Loucy (cell line): ENCODE measurements around the gene MTCL3.
A peak's percentile ranks its signal among the peaks of the same experiment; 100 is the strongest.

Source experiments
- H2AFZ ChIP-seq: fragments of 200-600 bp; sonication (generic); 2 replicates; pipeline ENCODE4 v1.6.0; 2016; ENCODE audit warnings: antibody characterized with exemption, mild to moderate bottlenecking, low read length, moderate library complexity
- H3F3A ChIP-seq: fragments of 200-600 bp; 2 replicates; pipeline ENCODE4 v1.6.0; 2016; ENCODE audit warnings: antibody characterized with exemption, low read depth, mild to moderate bottlenecking
- H3K27me3 ChIP-seq: fragments of 200-600 bp; sonication (generic); 2 replicates; pipeline ENCODE4 v1.6.1; 2014; ENCODE audit warnings: low read length, mild to moderate bottlenecking; ENCODE audit not compliant: insufficient read depth, poor library complexity, severe bottlenecking
- H3K36me3 ChIP-seq: fragments of 200-600 bp; sonication (generic); 2 replicates; pipeline ENCODE4 v1.6.1; 2016; ENCODE audit warnings: low read length; ENCODE audit not compliant: insufficient read depth
- H3K4me1 ChIP-seq: fragments of 200-600 bp; sonication (generic); 2 replicates; pipeline ENCODE4 v1.5.1; 2014; ENCODE audit warnings: low read length, mild to moderate bottlenecking; ENCODE audit not compliant: insufficient read depth, poor library complexity, severe bottlenecking
- H3K4me2 ChIP-seq: fragments of 200-600 bp; sonication (generic); 2 replicates; pipeline ENCODE4 v1.6.0; 2014; ENCODE audit warnings: antibody characterized with exemption, low read length, low read depth, mild to moderate bottlenecking; ENCODE audit not compliant: poor library complexity, severe bottlenecking
- H3K4me3 ChIP-seq: fragments of 200-600 bp; sonication (generic); 2 replicates; pipeline ENCODE4 v1.5.1; 2014; ENCODE audit warnings: low read length, mild to moderate bottlenecking, mixed read lengths; ENCODE audit not compliant: poor library complexity, severe bottlenecking
- H3K79me2 ChIP-seq: fragments of 200-600 bp; sonication (generic); 2 replicates; pipeline ENCODE4 v1.6.1; 2014; ENCODE audit warnings: low read length; ENCODE audit not compliant: insufficient read depth
- H3K9ac ChIP-seq: fragments of 200-600 bp; sonication (generic); 2 replicates; pipeline ENCODE4 v1.6.0; 2014; ENCODE audit warnings: mild to moderate bottlenecking, low read depth, low read length, moderate library complexity; ENCODE audit not compliant: poor library complexity, severe bottlenecking
- H3K9me2 ChIP-seq: fragments of 200-600 bp; sonication (generic); replicated peaks from 2 replicates; pipeline ENCODE4 v1.6.1; 2016; ENCODE audit warnings: low read depth, low read length, mixed read lengths
- H3K9me3 ChIP-seq: fragments of 200-600 bp; sonication (generic); 2 replicates; pipeline ENCODE4 v1.6.1; 2014; ENCODE audit warnings: mild to moderate bottlenecking, antibody characterized with exemption, low read length, low read depth; ENCODE audit not compliant: insufficient read depth
- H4K20me1 ChIP-seq: fragments of 200-600 bp; sonication (generic); 2 replicates; pipeline ENCODE4 v1.6.0; 2014; ENCODE audit warnings: antibody characterized with exemption, low read length, mild to moderate bottlenecking; ENCODE audit not compliant: insufficient read depth, poor library complexity, severe bottlenecking
- CTCF ChIP-seq: fragments of 200-600 bp; sonication (generic); conservative IDR thresholded peaks from 2 replicates; pipeline ENCODE4 v1.5.1; 2014; ENCODE audit warnings: mild to moderate bottlenecking, antibody characterized with exemption, low read length
- EZH2phosphoT487 ChIP-seq: fragments of 200-600 bp; IDR thresholded peaks from 2 replicates; pipeline ENCODE4 v1.6.1; 2018; ENCODE audit warnings: antibody characterized with exemption, mild to moderate bottlenecking, moderate library complexity, borderline replicate concordance

Gene MTCL3

DNA sequence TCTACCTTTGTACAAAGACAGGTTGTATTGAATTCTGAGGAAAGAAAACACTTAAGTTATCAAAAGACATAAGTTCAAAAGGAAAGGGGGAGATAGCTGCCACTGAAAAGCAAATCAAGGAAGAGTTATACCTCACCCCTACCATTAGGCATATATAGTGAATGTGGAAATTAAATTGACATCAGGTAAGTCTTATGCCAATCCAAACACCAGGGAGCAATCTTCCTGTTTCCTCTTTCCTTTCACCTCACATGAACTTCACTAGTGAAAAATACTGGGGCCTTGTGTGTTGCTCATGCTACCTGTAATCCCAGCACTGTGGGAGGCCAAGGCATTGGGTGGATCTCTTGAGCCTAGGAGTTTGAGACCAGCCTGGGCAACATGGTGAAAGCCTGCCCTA lies 47.0 kb upstream of the MTCL3 start:
- no peaks in the 10 kb centered on the region for H3K27me3 ChIP-seq
- H3F3A ChIP-seq, result no peaks in the 10 kb centered on the region
- H4K20me1 ChIP-seq, result no peaks in the 10 kb centered on the region
- H3K79me2 ChIP-seq, result no peaks in the 10 kb centered on the region
- H3K4me2 ChIP-seq, result no peak overlapping the region
- no peaks in the 10 kb centered on the region for H3K9me3 ChIP-seq
- H3K4me3 ChIP-seq, result no peak overlapping the region
- no peak overlapping the region for H3K9ac ChIP-seq
- H2AFZ ChIP-seq, result peak overlapping the region; percentile 33; the same call in 1 of the 2 replicates
- H3K4me1 ChIP-seq, result no peaks in the 10 kb centered on the region
- no peaks in the 10 kb centered on the region for H3K9me2 ChIP-seq
- H3K36me3 ChIP-seq, result no peaks in the 10 kb centered on the region
- TF ChIP-seq EZH2phosphoT487, result no peak
- no peak for TF ChIP-seq CTCF

DNA sequence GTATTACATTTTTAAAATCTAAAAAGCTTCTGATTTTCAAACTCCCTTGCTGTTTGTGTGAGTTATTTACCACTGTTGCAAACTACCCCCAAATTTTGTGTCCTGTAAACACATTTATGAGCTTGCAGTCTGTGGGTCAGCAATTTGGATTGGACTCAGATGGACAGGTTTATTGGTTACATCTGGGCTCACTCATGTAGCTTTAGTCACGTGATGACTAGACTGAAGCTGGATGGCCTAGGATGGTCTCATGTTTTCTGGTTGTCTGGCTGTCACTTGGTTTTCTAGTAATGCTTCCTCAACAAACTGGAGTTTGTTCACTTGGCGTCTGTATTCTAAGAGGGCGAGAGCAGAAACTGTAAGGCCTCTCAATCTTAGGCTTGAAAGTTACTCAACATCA lies 45.6 kb upstream of the MTCL3 start:
- no peak for TF ChIP-seq EZH2phosphoT487
- TF ChIP-seq CTCF, result no peak
- no peak overlapping the region for H3K4me3 ChIP-seq
- H2AFZ ChIP-seq, result no peak overlapping the region
- H3K79me2 ChIP-seq, result no peaks in the 10 kb centered on the region
- H3K4me2 ChIP-seq, result no peak overlapping the region
- no peaks in the 10 kb centered on the region for H3K4me1 ChIP-seq
- no peaks in the 10 kb centered on the region for H3K27me3 ChIP-seq
- H3K9ac ChIP-seq, result no peak overlapping the region
- H4K20me1 ChIP-seq, result no peaks in the 10 kb centered on the region
- H3K36me3 ChIP-seq, result no peaks in the 10 kb centered on the region
- H3F3A ChIP-seq, result no peaks in the 10 kb centered on the region
- no peaks in the 10 kb centered on the region for H3K9me3 ChIP-seq
- no peaks in the 10 kb centered on the region for H3K9me2 ChIP-seq

- Histone ChIP-seq H3K4me1 (no peaks in the 10 kb centered on the region), H2AFZ (no peak overlapping the region)
These were observed 42.5 kb upstream of the MTCL3 start for GRCh38 chr6:127561660-127562059.

More at GRCh38 chr6:127561660-127562059, 42.5 kb upstream of the MTCL3 start:
- H3K4me2 ChIP-seq, result no peak overlapping the region
- H3K9ac ChIP-seq, result no peak overlapping the region
- no peak overlapping the region for H3K4me3 ChIP-seq
- no peaks in the 10 kb centered on the region for H3K36me3 ChIP-seq
- no peaks in the 10 kb centered on the region for H3K9me2 ChIP-seq
- H4K20me1 ChIP-seq, result no peaks in the 10 kb centered on the region
- H3K27me3 ChIP-seq, result no peaks in the 10 kb centered on the region
- H3F3A ChIP-seq, result no peaks in the 10 kb centered on the region
- TF ChIP-seq CTCF (no peak), EZH2phosphoT487 (no peak)
- no peaks in the 10 kb centered on the region for H3K9me3 ChIP-seq
- H3K79me2 ChIP-seq, result no peaks in the 10 kb centered on the region
